GM18868 (cell line): ENCODE measurements around the gene STAG1.
"Not testable (repeated sequence)": the region's sequence is repeated elsewhere in the genome, so short reads cannot be mapped to it uniquely, and the experiment has no call there.

Experiments
- ATAC-seq: cut with Tn5 transposase; IDR thresholded peaks from one replicate; pipeline ENCODE4 v1.9.1; 2021; ENCODE audit warnings: mild to moderate bottlenecking, moderate library complexity; ENCODE audit not compliant: unreplicated experiment

STAG1 gene

DNA sequence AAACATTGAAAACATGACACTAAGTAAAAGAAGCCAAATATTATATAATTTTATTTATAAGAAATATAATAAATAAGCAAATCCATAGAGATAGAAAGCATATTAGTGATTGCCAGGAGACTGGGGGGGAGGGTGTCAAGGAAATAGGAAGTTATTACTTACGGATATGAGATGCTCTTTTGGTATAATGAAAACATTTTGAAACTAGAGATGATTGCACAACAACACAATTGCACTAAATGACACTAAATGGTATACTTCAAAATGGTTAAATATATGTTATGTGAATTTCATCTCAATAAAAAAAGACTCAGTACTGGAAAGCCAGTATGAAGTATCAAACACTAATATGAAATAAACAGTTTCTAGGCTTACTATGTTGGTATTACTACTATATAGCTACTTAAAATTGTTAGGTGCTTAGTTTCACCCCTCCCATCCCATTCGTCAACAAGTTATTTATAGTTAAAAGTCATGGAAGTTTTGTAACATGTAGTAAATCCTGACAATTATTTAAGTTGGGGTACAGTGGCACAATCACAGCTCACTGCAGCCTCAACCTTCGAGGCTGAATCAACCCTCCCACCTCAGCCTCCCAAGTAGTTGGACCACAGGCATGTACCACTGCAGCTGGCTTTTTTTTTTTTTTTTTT lies 43.7 kb downstream of the STAG1 start:
- ATAC-seq = no peak

DNA sequence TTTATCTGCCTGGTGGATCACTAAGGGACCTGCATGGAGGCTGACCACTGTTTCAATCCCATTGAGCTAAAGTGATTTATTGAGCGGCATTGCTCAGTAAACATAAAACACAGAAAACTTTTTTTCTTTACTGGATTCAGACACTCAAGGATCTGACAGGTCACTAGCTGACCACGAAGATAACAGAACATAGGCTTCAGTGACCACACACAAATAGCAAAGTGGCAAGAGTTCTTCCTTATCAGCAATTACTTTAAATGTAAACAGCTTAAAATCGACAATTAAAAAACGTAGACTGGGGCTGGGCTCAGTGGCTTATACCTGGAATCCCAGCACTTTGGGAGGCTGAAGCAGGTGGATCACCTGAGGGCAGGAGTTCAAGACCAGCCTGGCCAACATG lies 48.7 kb downstream of the STAG1 start:
- ATAC-seq = no peak

DNA sequence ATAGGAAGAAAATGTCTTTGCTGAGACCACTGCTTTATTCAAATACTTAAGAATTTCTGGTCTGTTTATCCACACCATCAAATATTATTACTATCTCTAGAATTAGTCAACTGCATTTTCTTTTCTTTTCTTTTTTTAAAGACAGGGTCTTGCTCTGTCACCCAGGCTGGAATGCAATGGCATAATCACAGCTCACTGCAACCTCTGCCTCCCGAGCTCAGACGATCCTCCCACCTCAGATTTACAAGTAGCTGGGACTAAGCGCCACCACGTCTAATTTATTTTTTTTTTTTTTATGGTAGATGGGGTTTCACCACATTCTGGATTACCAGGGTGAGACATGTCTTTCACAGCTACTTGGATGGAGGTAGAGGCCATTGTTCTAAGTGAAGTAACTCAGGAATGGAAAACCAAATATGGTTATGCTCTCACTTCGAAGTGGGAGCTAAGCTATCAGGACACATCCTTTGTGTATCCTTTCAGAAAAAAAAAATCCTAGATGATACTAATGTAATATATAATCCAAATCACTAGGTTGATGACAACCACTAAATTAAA lies 52.8 kb downstream of the STAG1 start:
- ATAC-seq = no peak

DNA sequence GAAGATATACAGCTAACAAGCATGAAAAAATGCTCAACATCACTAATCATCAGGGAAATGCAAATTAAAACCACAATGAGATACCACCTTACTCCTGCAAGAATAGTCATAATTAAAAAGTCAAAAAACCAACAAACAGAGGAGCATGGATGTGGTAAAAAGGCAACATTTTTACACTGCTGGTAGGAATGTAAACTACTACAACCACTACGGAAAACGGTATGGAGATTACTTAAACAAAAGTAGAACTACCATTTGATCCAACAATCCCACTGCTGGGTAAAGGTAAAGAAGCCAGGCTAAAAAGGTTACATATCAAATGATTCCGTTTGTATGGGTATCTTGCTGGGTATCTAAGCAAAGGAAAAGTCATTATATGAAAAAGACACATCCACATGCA lies 53.8 kb downstream of the STAG1 start:
- no peak for ATAC-seq

DNA sequence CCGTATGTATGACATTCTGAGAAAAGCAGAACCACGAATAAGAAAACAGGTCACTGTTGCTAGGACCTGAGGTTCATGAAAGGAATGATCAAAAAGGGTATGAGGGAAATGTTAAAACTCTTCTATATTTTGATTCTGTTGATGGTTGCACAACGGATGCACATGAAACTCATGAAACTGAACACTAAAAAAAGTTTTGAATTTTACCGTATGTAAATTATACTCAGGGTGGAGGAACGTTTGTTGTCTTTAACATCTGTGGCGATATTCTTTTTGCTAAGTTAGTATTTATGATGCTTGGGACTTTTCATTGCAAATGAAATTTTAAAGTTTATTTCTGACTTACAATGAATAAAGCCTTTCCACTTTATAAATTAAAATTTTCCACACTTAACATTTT lies 55.4 kb downstream of the STAG1 start:
- no peak for ATAC-seq

DNA sequence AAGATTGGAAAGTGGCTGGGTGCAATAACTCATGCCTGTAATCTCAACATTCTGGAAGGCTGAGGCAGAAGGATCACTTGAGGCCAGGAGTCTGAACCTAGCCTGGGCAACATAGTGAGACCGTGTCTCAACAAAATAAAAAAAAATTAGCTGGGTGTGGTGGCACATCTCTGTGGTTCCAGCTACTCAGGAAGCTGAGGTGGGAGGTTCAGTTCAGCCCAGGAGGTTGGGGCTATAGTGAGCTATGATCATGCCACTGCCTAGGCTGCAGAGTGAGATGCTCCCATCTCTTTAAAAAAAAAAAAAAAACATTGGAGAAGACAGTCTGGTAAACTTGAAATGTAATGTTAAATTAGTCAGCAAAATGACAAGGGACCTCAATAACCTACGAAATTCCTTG lies 57.9 kb downstream of the STAG1 start:
- no peak for ATAC-seq

DNA sequence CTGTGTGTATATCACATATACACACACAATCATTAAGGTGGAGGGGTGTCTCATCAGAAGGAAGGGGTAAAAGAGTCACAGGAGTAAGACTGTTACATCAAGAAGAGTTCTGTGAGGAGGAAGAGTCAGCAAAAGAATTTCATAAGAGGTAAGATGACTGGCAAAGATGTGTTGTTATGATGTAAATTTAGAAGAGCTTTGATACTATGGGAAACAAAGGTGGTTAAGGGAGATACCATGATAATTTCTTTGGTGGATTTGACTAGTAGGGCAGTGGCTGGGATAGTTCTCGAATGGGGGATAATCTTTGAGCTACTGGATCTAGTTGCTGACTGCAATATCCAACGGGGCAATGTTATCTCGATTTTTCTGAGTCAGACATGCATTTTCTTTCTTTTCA lies 61.6 kb downstream of the STAG1 start:
- ATAC-seq = no peak

DNA sequence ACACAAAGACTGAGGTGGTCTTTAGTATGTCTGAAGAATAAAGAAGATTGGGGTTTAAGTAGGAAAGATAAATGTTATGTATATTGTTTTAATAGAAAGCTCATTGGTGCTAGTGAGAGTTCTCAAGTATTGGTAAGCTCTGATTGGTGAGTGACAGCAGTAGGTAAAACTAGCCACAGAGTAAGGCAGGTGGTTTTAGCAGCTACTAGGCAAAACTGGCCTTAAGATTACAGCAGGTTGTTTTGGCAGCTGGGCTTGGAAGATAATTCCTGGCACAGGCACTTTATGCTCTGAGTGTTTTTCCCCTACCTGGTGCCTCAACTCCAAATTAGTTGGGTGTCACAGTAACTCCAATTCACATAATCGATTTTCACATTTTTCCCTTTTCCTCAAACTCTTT lies 66.3 kb downstream of the STAG1 start:
- ATAC-seq = no peak

DNA sequence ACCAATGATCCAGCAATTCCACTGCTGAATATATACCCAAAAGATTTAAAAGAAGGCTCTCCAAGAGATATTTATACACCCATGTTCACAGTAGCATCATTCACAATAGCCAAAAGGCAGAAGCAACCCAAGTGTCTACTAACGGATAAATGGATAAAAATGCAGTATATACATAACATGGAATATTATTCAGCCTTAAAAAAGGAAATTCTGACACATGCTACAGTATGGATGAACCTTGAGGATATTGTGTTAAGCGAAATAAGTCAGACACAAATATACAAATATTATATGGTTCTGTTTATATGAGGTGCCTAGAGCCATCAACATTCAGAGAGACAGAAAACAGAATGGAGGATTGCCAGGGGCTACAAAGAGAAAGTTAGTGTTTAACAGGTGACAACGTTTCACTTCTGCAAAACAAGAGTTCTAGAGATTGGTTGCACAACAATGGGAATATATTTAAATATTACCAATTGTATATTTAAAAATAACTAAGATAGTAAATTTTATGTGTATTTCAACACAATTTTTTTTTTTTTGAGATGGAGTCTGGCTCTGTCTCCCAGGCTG lies 69.4 kb downstream of the STAG1 start:
- no peak for ATAC-seq

DNA sequence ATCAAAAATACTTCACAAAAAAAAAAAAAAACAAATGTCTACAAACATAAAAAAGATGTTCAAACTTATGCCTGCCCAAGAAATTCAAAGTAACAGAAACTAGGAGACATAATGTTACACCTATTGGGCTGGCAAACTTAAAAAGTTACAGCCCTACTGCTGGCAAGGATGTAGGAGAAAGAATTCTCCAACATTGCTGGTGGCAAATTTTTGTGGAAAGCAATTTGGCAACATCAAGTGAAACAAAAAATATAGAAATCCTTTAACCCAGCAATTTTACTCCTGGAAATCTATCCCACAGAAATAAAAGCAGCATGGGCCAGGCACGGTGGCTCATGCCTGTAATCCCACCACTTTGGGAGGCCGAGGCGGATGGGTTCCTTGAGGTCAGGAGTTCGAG lies 73.2 kb downstream of the STAG1 start:
- ATAC-seq = no peak

DNA sequence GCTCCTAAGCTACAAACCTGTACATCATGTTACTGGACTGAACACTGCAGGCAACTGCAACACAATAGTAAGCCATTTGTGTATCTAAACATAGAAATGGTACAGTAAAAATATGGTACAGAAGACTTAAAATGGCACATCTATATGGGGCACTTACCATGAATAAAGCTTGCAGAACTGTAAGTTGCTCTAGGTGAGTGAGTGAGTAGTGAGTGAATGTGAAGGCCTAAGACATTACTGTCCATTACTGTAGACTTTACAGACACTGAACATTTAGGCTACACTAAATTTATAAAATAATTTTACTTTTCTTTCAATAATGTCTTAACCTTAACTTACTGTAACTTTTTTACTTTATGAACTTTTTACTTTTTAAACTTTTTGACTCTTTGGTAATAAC lies 76.2 kb downstream of the STAG1 start:
- ATAC-seq = no peak

DNA sequence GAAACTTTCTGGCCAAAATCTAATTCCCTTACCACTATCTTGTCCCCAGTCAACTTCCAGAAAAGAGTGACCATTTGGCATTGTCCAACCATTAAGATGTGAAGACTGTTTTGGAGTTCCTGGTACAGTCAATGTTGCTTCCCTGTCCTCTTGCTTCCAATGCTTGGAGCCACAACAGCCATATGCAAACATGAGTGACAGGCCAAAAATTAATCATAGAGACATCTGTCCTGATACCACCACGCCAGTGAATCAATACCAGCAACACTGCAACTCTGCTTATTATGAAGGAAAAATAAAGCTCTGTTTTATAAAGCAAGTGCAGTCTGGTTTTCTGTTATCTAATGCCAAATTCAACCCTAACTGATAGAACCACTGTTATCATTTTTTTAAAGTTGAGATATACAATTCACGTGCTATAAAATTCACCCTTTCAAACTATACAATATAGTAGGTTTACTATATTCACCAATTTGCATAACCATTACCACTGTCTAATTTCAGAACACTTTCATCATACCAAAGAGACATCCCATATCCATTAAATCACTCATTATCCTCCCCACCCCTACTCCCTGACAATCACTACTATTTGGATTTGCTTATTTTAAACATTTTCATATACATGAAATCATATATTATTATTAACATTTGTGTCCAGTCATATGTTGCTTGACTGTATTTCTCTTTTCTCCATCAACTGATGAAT lies 76.9 kb downstream of the STAG1 start:
- no peak for ATAC-seq

DNA sequence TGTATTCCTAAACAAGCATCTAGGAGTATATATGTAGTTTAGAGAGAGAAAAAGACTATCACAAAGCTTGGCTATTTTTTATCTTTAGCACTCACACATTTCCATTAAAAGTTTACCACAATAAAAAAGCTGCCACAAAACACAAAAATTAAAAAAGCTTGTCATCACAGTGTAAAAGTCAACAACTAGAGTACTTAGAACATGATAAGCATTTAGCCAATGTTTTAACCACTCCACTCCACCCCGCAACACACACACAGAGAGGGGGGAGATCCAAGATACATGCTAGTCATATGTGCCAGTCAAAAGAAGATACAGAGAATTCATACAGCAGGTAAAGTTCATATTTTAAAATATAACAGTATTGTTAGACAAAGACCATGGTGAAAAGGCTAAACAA lies 79.7 kb downstream of the STAG1 start:
- no peak for ATAC-seq

DNA sequence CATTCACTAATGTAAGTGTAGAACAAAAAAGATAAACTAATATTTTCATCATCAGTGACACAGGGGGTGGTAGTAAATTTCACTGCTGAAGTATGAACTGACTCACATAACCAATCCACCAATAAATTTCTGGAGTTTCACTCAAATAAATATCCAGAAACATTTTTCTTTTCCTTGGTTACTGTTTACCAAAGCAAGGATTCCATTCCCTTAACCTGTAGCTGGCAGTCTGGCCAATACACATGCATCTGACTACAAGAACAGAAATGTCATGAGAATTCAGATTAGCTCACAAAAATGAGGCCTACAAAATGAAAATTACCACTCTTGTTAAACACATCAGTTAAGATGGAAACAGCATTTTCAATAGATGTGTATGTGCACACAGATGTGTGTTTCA lies 80.3 kb downstream of the STAG1 start:
- ATAC-seq = no peak

DNA sequence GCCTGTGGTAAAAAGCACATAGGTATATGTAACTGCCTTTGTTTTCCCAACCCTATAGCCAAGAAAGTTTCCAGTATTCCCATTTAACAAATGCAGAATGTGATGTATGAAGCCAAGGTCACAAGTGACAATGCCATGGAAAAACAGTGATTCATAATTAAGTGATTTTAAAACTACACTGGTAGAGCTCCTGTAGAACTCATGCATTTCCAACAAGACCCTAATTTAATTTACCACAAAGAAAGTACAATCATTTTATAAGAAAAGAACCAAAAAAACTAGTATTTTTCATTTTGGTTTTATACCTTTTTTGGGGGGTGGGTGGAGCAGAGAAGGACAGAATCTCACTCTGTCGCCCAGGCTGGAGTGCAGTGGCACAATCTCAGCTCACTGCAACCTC lies 82.0 kb downstream of the STAG1 start:
- ATAC-seq = no peak

DNA sequence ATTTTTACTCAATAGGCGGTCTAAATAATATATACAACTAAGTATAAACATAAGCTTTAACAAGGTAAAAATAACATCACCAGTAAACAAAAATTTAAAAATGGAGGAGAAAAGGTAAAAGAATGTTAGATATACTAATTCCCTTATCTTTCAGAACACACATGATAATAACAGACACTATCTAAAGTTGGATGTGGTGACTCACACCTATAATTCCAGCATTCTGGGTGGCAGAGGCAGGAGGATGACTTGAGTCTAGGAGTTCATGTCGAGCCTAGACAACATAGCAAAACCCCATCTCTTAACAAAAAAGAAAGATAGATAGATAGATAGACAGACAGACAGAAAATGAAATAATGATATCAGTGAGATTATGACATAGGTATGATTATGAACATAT lies 85.1 kb downstream of the STAG1 start:
- ATAC-seq = no peak

DNA sequence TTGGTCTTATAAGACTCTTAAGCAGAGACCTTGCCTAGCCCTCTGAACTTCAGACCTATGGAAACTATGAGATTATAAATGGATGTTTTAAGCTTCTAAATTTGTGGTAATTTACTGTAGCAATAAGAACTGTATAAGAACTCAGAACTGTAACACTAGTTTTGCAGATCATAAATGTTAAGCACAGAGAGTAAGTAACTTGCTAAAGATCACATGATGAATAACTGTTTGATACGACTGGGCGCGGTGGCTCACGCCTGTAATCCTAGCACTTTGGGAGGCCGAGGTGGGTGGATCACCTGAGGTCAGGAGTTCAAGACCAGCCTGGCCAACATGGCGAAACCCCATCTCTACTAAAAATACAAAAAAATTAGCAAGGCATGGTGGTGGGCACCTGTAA lies 85.9 kb downstream of the STAG1 start:
- ATAC-seq = not testable (repeated sequence)

DNA sequence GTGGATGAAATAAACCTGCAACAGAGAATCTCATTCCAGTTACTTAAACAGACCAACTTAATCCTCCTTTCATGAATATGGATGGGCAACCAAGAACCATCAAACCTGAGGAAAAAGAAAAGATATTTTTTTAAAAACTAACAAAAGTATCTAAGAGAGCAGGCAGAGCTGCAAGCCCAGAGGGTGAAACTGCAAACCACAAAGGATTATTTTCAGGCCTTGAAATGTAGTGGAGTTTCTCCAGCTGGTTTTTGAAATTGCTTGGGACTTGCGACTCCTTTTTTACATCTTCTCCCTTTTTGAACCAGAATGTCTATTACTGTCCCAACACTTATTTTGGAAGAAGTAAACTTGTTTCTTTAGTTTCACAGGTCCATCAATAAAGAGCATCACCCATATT lies 87.4 kb downstream of the STAG1 start:
- no peak for ATAC-seq

DNA sequence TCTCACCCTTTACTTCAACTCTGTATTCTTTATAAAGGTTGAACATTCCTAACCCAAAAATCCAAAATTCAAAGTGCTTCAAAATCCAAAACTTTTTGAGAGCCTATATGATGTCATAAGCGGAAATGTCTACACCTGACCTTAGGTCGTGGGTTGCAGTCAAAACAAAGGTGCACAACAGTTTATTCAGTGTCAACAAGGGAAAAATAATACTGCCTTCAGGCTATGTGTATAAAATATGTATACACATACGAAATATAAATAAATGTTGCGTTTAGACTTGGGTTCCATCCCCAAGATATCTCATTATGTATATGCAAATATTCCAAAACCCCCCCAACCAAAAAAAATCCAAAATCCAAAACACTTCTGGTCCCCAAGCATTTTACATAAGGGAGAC lies 90.9 kb downstream of the STAG1 start:
- ATAC-seq = no peak

DNA sequence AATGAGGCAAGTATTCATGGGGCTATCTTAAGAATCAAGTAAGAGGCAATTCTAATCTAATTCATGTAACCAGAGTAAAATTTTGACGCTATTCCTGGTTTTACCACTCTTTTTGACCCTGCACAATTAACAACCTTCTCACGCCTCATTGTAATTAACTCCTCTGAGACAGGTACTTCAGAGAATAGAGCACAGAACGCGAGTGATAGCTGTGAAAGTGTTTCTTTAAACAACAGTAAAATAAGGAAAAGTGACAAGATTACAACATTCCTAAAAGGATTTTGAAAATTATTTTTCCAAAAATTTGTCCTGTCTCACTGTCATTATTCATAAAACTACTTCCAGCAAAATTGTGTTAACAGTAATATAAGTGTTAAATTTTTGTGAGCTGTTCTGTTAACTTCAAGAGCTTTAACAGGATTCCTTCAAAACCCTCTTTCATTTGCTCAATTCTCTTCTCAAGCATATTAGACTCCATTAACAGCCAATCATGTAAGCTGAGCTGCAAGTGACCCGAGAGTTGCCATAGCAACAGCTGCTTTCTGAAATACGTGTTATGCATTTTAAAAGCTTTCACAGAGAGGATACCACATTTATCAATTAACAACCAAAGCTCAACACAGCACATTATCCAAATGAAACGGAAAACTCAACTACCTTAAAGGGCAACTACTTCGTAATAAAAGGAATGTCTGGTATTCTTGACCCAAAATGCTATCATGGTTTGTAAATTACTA lies 93.1 kb downstream of the STAG1 start:
- no peak for ATAC-seq

DNA sequence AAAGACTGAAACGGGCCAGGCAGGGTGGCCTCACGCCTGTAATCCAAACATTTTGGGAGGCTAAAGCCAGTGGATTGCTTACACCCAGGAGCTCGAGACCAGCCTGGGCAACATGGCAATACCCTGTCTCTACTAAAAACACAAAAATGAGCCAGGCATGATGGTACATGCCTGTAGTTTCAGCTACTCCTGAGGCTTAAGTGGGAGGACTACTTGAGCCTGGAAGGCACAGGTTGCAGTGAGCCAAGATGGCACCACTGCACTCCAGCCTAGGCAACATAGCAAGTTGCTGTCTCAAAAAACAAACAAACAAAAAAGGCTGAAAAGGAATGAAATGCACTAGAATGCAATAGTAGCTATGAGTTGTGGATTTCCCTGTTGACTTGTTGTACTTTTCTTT lies 94.7 kb downstream of the STAG1 start:
- no peak for ATAC-seq

DNA sequence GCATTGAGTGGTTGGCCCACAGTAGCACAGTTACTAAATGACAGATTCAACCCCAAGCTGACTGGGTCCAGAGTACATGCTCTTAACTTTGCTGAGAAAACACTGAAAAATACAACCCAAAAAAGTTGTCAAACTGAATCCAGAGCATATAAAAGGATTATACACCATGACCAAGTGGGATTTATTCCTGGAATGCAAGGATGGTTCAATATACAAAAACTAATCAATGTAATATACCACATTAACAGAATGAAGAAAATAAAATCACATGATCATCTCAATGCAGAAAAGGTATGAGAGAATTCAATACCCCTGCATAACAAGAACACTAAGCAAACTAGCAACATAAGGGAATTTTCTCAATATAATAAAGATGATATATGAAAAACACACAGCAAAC lies 98.5 kb downstream of the STAG1 start:
- no peak for ATAC-seq
